Fibroblast of lung (primary cell): Measurements from ENCODE around the gene RASA3. TPM values are rescaled to one million over a fixed set of nuclear protein-coding genes. Genes with fewer than 3 reads are reported as not detected.

ENCODE experiments used
- DNase-seq, 2 donors: peaks; one replicate each; pipeline versions ENCODE4 v3.0.0 to v3.0.0-alpha.2; 2010; ENCODE audit warnings: low read depth in 2 of 2
- H2AFZ ChIP-seq: 2 replicates; pipeline ENCODE4 v1.5.1; 2012; ENCODE audit warnings: low read length, control low read depth, inconsistent platforms
- H3K27ac ChIP-seq: 2 replicates; pipeline ENCODE4 v1.5.1; 2011; ENCODE audit warnings: low read length, control low read depth; ENCODE audit not compliant: insufficient read depth
- H3K27me3 ChIP-seq: 2 replicates; pipeline ENCODE4 v1.5.1; 2011; ENCODE audit warnings: mild to moderate bottlenecking, low read length; ENCODE audit not compliant: control insufficient read depth, insufficient read depth
- H3K36me3 ChIP-seq: 2 replicates; pipeline ENCODE4 v1.5.1; 2011; ENCODE audit warnings: low read length; ENCODE audit not compliant: control insufficient read depth, insufficient read depth
- H3K4me1 ChIP-seq: 2 replicates; pipeline ENCODE4 v1.5.1; 2011; ENCODE audit warnings: low read length; ENCODE audit not compliant: control insufficient read depth, insufficient read depth; ENCODE audit errors: extremely low read depth
- H3K4me2 ChIP-seq: 2 replicates; pipeline ENCODE4 v1.5.1; 2011; ENCODE audit warnings: low read length, control low read depth; ENCODE audit not compliant: insufficient read depth; ENCODE audit errors: extremely low read depth
- H3K4me3 ChIP-seq, 4 experiments: fragments of 200-600 bp in 1 of 4; sonication (generic) in 1 of 4; replicated peaks in 1 of 4; 2 replicates each; pipeline ENCODE4 v1.5.1; 2011 to 2016; ENCODE audit warnings: low read length in 4 of 4, low read depth in 3 of 4, mild to moderate bottlenecking in 3 of 4, control low read depth in 2 of 4, inconsistent platforms in 1 of 4, mixed read lengths in 1 of 4; ENCODE audit not compliant: insufficient read depth in 1 of 4; ENCODE audit errors: control extremely low read depth in 1 of 4
- H3K79me2 ChIP-seq: 2 replicates; pipeline ENCODE4 v1.5.1; 2012; ENCODE audit warnings: mild to moderate bottlenecking, low read length, inconsistent platforms; ENCODE audit not compliant: control insufficient read depth, insufficient read depth
- H3K9ac ChIP-seq: 2 replicates; pipeline ENCODE4 v1.5.1; 2011; ENCODE audit warnings: mild to moderate bottlenecking, low read length, control low read depth; ENCODE audit not compliant: insufficient read depth
- H3K9me3 ChIP-seq: 2 replicates; pipeline ENCODE4 v1.5.1; 2012; ENCODE audit warnings: low read depth, low read length; ENCODE audit not compliant: control insufficient read depth, insufficient read depth
- H4K20me1 ChIP-seq: 2 replicates; pipeline ENCODE4 v1.5.1; 2011; ENCODE audit warnings: low read length; ENCODE audit not compliant: control insufficient read depth, insufficient read depth; ENCODE audit errors: extremely low read depth
- CTCF ChIP-seq, 2 donors: IDR thresholded peaks in 1 of 2; conservative IDR thresholded peaks in 1 of 2; 1 replicate in 1 of 2; 2 replicates in 1 of 2; pipeline ENCODE4 v1.5.1; 2011 to 2012; ENCODE audit warnings: low read length in 2 of 2, control low read depth in 1 of 2, inconsistent platforms in 1 of 2, low read depth in 1 of 2, mild to moderate bottlenecking in 1 of 2
- EZH2 ChIP-seq: IDR thresholded peaks from 2 replicates; pipeline ENCODE4 v1.5.1; 2012; ENCODE audit warnings: low read length, control low read depth, mild to moderate bottlenecking; ENCODE audit errors: missing control alignments
- polyA plus RNA-seq, 2 donors: library from polyadenylated mRNA; depleted of rRNA in 1 of 2; stranded (reverse) in 1 of 2; unstranded in 1 of 2; fragments of >200 nt; gene quantifications; 2 replicates each; pipeline ENCODE4 v1.2.1, GENCODE V29; 2011 to 2012; ENCODE audit warnings: missing spikeins in 1 of 2
- total RNA-seq: library from RNA; depleted of rRNA; stranded (reverse); fragments of >200 nt; gene quantifications from 2 replicates; pipeline ENCODE4 v1.2.1, GENCODE V29; 2014

RASA3 gene
- total and polyA plus RNA-seq, 2 donors (not counting 1 experiment from before 2014, with no cell fraction given) = 26.6 to 31.1 TPM

- Histone ChIP-seq H3K9me3 (no peaks in the 10 kb centered on the region), H2AFZ (no peak overlapping the region), H3K27ac (no peak overlapping the region), H3K36me3 (no peaks in the 10 kb centered on the region), H3K4me3 (no peak overlapping the region), H4K20me1 (no peaks in the 10 kb centered on the region), H3K9ac (no peak overlapping the region), H3K79me2 (no peaks in the 10 kb centered on the region), H3K27me3 (no peaks in the 10 kb centered on the region), H3K4me2 (no peak overlapping the region), H3K4me1 (peaks cover 11% of the 10 kb centered on the region)
- no peak for DNase-seq
- TF ChIP-seq EZH2 (no peak), CTCF (conservative IDR thresholded peaks at IDR 0.05 in 1 of 2, IDR thresholded peaks at IDR 0.05 in 1 of 2; ENCODE audit: low read depth in 1 of 2, low read length in 2 of 2) (no peak)
Measured at GRCh38 chr13:113934576-113934975, 197.8 kb downstream of the RASA3 start.

GRCh38 chr13:113933901-113934300 is 198.5 kb downstream of the RASA3 start:
- Histone ChIP-seq H4K20me1 (no peaks in the 10 kb centered on the region), H3K27ac (no peak overlapping the region), H3K36me3 (no peaks in the 10 kb centered on the region), H3K9ac (no peak overlapping the region), H3K4me1 (peaks cover 13% of the 10 kb centered on the region), H3K4me3 (no peak overlapping the region), H2AFZ (no peak overlapping the region), H3K4me2 (no peak overlapping the region), H3K79me2 (no peaks in the 10 kb centered on the region), H3K9me3 (no peaks in the 10 kb centered on the region), H3K27me3 (no peaks in the 10 kb centered on the region)
- DNase-seq = no peak
- TF ChIP-seq CTCF (conservative IDR thresholded peaks at IDR 0.05 in 1 of 2, IDR thresholded peaks at IDR 0.05 in 1 of 2; ENCODE audit: low read depth in 1 of 2, low read length in 2 of 2) (no peak), EZH2 (no peak)

GRCh38 chr13:113931841-113932459 is 200.5 kb downstream of the RASA3 start:
- H3K4me1 ChIP-seq = peaks cover 26% of the 10 kb centered on the region
- no peaks in the 10 kb centered on the region for H3K27me3 ChIP-seq
- H3K4me2 ChIP-seq = no peak overlapping the region
- H2AFZ ChIP-seq = no peak overlapping the region
- H3K9ac ChIP-seq = no peak overlapping the region
- no peak for TF ChIP-seq EZH2
- TF ChIP-seq CTCF (conservative IDR thresholded peaks at IDR 0.05 in 1 of 2, IDR thresholded peaks at IDR 0.05 in 1 of 2; ENCODE audit: low read depth in 1 of 2, low read length in 2 of 2) = no peak
- H3K79me2 ChIP-seq = no peaks in the 10 kb centered on the region
- no peaks in the 10 kb centered on the region for H4K20me1 ChIP-seq
- H3K4me3 ChIP-seq = no peak overlapping the region
- no peaks in the 10 kb centered on the region for H3K9me3 ChIP-seq
- no peak overlapping the region for H3K27ac ChIP-seq
- no peaks in the 10 kb centered on the region for H3K36me3 ChIP-seq
- no peak for DNase-seq
